Astrocyte of the hippocampus (primary cell): ENCODE results near the gene SNRNP27.

Experiments used
- DNase-seq: peaks from one replicate; pipeline ENCODE4 v3.0.0; 2011; ENCODE audit warnings: low read depth, low spot score

Gene SNRNP27

GRCh38 chr2:69914950-69915945 lies 21.5 kb downstream of the SNRNP27 start, which contains the start of gene MXD1:
Gene MXD1 (plus strand): TSS chr2:69915109. CDS start chr2:69915331, 222 bp downstream.
- peak; percentile 41 for DNase-seq

GRCh38 chr2:69916106-69916505 lies 22.4 kb downstream of the SNRNP27 start:
- DNase-seq: no peak

GRCh38 chr2:69917852-69918251 lies 24.1 kb downstream of the SNRNP27 start:
- peak; percentile 82 for DNase-seq

DNA sequence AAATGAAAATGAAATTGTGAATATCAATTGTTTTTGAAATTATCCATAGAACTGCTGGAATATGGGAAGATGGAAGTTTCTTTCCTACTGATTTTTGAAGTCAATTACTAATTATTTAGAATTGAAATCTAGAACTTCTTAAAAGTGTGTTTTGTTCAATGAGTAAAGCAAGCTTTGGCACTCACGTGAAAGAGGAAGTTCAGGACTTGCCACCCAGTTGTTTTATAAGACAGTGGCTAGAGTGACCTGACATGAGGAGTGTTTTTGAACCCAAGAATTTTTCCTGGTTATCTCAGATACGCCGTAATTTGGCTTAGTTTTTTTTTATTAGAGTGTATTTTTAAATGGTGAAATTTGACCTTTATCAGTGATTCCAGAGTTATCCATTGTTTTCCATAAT lies 24.6 kb downstream of the SNRNP27 start:
- no peak for DNase-seq

DNA sequence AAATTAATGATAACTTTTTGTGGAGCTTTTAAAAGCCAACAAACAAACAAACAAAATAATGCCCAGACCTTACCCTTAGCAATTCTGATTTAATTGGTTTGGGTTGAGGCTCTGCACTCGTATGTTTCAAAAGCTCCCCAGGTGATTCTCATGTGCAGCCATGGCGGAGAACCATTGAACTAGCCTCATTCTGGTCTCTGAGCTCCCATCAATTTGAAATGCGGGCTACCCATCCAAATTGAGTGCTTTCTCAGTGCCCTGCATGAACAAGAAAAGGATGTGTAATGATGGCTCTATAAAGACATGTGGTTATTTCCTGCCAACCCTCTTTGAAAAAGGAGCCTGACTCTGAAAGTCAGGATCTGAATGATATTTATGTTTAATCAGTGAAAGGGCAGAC lies 29.4 kb downstream of the SNRNP27 start:
- DNase-seq: no peak

DNA sequence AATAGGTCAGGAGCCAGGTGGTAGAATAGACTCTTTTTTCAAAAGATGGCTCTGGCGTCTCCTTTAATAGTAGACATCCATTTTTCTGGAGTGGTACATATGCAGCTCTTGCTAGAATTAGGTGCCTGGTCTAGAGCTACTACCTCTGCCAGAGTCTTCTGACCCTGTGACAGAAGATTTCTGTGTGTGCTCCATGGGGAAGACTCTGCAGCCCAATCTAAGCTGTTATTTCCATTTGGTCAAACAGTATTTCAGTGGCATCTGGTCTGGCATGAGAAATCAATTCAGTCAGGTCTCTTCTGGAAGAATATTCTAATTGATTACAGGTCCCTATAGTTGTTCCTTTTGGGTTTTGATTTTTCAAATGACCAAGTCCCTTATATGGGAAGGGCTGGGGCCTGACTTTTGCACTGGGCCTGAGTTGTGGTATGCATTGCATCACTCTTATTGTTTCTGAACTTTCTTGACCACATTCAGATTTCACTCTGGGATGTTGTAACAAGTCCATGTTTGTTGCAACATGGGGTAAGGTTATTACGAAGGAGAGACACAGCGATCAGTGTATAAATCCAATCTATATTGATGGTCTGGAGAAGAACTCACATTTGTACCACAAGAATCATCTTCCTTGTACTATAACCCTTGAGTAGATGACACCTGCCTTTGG lies 33.2 kb downstream of the SNRNP27 start:
- peak; percentile 15 for DNase-seq

DNA sequence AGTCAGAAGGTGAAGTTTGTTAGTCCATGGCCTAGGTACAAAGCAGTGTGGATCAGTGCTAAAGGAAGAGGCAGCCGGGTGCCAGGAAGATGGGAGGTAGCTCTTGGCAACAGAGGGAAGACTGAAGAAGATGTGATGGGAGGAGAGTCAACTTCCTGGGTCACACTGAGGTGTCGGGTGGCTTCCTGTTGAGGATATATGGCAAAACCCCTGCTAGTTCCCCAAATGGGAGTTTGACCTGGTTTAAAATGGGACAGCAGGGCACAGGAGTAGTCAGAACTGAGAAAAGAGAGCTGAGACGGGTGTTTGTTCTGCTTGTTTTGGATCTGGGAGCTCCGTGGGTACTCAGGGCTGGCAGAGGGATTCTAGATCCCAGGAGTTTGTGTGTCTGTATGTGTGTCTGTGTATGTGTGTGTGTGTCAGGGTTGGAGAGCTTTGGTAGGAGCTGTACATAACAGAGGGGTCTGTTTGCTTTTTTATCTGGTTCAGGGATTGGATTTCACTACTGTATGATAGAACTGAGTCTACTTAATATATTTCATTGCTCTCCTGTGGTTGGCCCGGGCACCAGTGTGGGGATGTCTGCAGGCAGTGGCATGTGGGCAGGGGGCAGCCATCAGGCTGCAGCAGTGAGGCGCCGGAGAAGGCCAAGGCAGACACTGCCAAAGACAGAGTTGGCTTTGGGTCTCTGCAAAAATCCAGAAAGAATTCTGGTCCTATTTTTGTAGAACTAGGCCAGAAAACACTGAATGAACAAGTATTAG lies 38.3 kb downstream of the SNRNP27 start:
- DNase-seq: no peak

- no peak for DNase-seq
These were observed 38.8 kb downstream of the SNRNP27 start for GRCh38 chr2:69932596-69932922.

GRCh38 chr2:69933254-69933828 lies 39.6 kb downstream of the SNRNP27 start:
- no peak for DNase-seq

DNA sequence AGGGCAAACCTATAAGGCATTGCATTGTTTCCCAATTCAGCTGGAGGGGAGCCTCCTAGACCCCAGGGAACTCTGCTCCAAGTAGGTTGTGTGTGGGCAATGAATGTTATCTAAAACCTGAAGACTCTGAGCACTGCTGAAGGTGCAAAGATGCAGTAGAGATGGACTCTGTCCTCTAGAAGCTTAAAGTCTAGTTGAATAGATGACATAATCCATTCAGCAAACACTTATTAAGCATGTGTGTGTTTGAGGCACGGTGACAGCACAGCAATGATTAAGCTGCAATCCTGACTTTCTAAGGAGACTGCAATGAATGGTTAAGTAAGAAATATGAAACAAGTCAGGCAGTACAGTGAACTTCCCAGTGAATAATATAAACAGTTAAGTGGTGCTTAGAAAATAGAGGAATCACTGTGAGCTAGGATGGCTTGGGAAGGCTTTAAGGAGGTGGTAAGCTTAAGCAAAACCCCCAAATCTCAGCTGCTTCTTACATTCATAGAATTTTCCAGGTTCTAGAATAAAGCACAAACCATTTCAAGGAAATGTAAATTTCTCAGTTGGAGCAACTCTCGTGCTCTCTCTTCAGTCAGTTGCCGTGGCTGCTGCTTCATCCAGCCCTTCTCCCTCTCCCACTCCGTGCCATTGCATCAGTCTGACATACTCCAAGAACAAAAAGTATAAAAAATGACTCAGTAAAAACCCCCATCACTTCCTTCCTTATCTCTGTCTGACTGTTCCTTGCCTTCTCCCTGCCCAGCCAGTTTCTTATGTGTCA lies 40.3 kb downstream of the SNRNP27 start:
- DNase-seq: peak; percentile 78

DNA sequence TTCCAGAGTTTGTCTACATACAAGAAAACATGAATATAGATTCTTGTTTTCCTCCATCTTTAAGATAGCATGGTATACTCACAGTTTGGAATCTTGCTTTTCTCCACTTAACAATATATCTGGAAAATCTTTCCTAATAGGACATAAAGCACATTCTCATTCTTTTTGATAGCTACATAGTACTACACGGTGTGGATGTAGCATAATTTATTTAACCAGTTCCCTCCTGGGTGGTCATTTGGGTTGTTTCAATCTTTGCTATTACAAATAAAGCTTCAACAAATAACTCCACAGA lies 40.8 kb downstream of the SNRNP27 start:
- DNase-seq: no peak

GRCh38 chr2:69935011-69935410 lies 41.3 kb downstream of the SNRNP27 start:
- DNase-seq: no peak

- no peak for DNase-seq
These were observed 43.1 kb downstream of the SNRNP27 start for GRCh38 chr2:69936906-69937305.

- no peak for DNase-seq
These were observed 44.2 kb downstream of the SNRNP27 start for GRCh38 chr2:69937968-69938367.

DNA sequence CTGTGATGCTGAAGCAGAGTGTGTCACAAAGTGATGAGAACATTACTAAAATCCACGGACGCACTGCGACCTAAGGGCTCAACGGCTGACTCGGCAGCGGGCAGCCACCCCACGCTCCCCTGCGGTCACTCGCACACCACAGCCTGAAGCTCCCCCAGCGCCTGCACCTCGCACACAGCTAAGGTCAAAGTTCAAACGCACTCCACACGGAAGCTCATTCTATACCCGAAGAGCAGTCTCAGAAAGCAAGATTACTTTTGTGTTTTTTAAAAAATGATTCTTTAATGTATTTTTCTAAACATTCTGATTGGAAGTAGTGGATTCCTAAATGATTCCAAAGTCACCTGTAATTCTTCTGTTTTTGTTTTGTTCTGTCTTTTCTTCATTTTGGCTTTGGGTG lies 46.0 kb downstream of the SNRNP27 start:
- no peak for DNase-seq

- DNase-seq: no peak
These were observed 46.9 kb downstream of the SNRNP27 start for GRCh38 chr2:69940691-69941090.

DNA sequence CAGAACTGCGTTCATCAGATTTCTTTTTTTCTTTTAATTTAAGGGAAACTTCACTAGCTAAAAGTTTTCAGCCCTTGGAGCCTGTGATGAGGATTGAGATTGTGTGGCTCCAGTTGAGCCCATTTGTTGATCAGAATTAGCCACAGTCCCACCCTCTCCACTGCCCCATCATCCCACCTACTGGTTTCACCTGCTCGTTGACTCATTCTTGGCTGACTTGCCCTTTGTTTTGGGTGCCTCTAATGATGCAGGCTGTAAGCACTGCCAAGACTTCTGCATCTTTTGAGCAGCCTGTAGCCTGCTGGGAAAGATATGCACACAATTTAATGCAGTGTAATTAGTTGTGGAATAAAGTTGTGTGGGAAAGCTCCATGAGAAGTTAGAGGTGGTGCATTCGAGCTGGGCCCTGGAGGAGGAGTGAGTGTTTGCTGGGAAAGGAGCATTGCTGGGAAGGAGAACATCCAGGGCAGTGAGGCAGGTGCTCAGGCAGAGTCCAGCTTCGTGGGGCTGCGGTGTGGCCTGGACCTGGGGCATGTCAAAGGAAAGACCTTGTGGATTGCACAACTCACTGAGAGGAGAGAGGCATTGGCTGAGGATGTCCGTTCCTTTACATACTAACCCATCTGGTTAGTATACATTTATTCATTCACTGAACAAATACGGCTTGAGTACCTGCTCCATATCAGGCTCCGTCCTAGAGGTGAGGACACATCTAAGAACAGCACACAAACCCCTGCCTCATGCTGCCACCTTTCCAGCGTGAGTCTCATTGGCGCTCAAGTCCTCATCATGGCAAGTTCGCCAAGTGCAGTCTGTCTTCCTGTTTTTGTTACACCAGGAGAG lies 49.5 kb downstream of the SNRNP27 start:
- peak; percentile 48 for DNase-seq

- DNase-seq: no peak
These were observed 50.2 kb downstream of the SNRNP27 start for GRCh38 chr2:69943843-69944525.

- no peak for DNase-seq
These were observed 51.0 kb downstream of the SNRNP27 start for GRCh38 chr2:69944756-69945155.

DNA sequence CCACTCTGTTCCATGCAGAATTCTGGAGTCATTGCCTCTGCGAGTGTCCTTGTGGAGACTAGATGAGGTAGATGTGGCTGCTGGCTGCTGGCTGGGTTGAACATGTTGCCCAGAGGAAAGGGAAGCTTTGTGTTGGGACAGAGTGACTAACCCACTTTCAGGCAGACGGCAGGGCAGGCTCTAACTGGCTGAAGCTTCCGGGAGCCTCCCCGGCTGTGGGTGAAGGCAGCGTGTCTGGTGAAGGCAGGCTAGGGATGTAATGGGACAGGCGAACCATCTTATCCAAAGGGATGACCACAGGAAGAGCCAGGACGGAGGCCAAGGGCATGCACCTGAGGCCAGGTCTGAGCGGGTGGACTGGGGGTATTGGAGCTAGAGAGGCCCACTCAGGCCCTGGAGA lies 51.7 kb downstream of the SNRNP27 start:
- DNase-seq: peak; percentile 30
